GM12878 (cell line): ENCODE measurements around the gene NPBWR2. TPM values are rescaled to one million over a fixed set of nuclear protein-coding genes. Genes with fewer than 3 reads are reported as not detected.
A peak's percentile ranks its signal among the peaks of the same experiment; 100 is the strongest.

Experiments used
- ATAC-seq: fragments of 200-7000 bp; cut with Tn5 transposase; 3 replicates; pipeline ENCODE4 v1.9.1; 2020; ENCODE audit warnings: mild to moderate bottlenecking, moderate library complexity
- BruUV-seq: library from RNA; stranded (reverse); fragments of 400-500 nt; replicated peaks from 2 replicates; lab custom pipeline; 2021; lab: Mats Ljungman, UMichigan
- CTCF ChIA-PET: fragments of 300-600 bp; sonication (Branson Sonifier 250); formaldehyde crosslinking; extraction: SDS; loops from one replicate; lab custom pipeline; 2021; ENCODE audit warnings: inconsistent platforms; lab: Yijun Ruan, JAX
- POLR2A ChIA-PET: fragments of 350-600 bp; formaldehyde crosslinking; extraction: SDS; loops from one replicate; lab custom pipeline; 2021; ENCODE audit warnings: inconsistent platforms; lab: Charles Lee
- RAD21 ChIA-PET: fragments of 300-600 bp; sonication (Branson Sonifier 250); formaldehyde crosslinking; loops from one replicate; lab custom pipeline; 2023; ENCODE audit warnings: antibody characterized with exemption; ENCODE audit not compliant: unreplicated experiment; lab: Charles Lee
- SMC1A ChIA-PET: fragments of 300-600 bp; sonication (Branson Sonifier 250); formaldehyde crosslinking; loops from one replicate; lab custom pipeline; 2023; ENCODE audit not compliant: unreplicated experiment, uncharacterized antibody; lab: Charles Lee
- DNase-seq: peaks from one replicate; pipeline ENCODE4 v3.0.0-alpha.2; 2011; ENCODE audit warnings: low read depth, low spot score
- FAIRE-seq: peaks from 3 replicates; lab custom pipeline; 2011; peaks lifted over from hg19 to GRCh38; lab: Jason Lieb, UNC
- H2AFZ ChIP-seq: 2 replicates; pipeline ENCODE4 v1.6.0; 2011; ENCODE audit warnings: low read depth, low read length, control low read depth; ENCODE audit not compliant: control insufficient read depth
- H3K27ac ChIP-seq: 2 replicates; pipeline ENCODE4 v1.5.1; 2011; ENCODE audit warnings: control low read depth; ENCODE audit not compliant: control insufficient read depth, insufficient read depth
- H3K27me3 ChIP-seq, 2 experiments: replicated peaks in 1 of 2; 2 replicates each; pipeline versions ENCODE4 v1.6.0 to v1.6.1; 2011; ENCODE audit warnings: low read length in 1 of 2; ENCODE audit not compliant: control insufficient read depth in 2 of 2, insufficient read depth in 2 of 2
- H3K36me3 ChIP-seq, 2 experiments: 2 replicates each; pipeline ENCODE4 v1.5.1; 2011; ENCODE audit warnings: low read length in 1 of 2; ENCODE audit not compliant: control insufficient read depth in 2 of 2, insufficient read depth in 2 of 2
- H3K4me1 ChIP-seq: 2 replicates; pipeline ENCODE4 v1.6.1; 2011; ENCODE audit warnings: mild to moderate bottlenecking, low read length, moderate library complexity, mixed read lengths; ENCODE audit not compliant: control insufficient read depth, insufficient read depth
- H3K4me2 ChIP-seq: 2 replicates; pipeline ENCODE4 v1.6.0; 2011; ENCODE audit warnings: control low read depth; ENCODE audit not compliant: control insufficient read depth, insufficient read depth
- H3K4me3 ChIP-seq: fragments of 200-600 bp; sonication (generic); 2 replicates; pipeline ENCODE4 v1.5.1; 2016
- H3K79me2 ChIP-seq: 2 replicates; pipeline ENCODE4 v1.6.0; 2011; ENCODE audit warnings: low read length; ENCODE audit not compliant: control insufficient read depth, insufficient read depth
- H3K9ac ChIP-seq: 2 replicates; pipeline ENCODE4 v1.8.0; 2011; ENCODE audit warnings: low read length, control low read depth, mixed read lengths; ENCODE audit not compliant: control insufficient read depth, insufficient read depth
- H3K9me3 ChIP-seq: replicated peaks from 3 replicates; pipeline ENCODE4 v1.5.1; 2011; ENCODE audit warnings: mild to moderate bottlenecking, low read length; ENCODE audit not compliant: control insufficient read depth, insufficient read depth
- H4K20me1 ChIP-seq: 2 replicates; pipeline ENCODE4 v1.6.0; 2011; ENCODE audit not compliant: control insufficient read depth, insufficient read depth
- RB1 ChIP-seq: fragments of 450-650 bp; formaldehyde crosslinking; IDR thresholded peaks from 2 replicates; pipeline ENCODE4 v1.6.1; 2017; ENCODE audit warnings: mild to moderate bottlenecking, borderline replicate concordance
- WGBS: methylation state at CpG from one replicate; pipeline ENCODE4 v1.1.6; 2016; ENCODE audit warnings: low lambda C conversion rate; ENCODE audit not compliant: insufficient replicate concordance, insufficient coverage; ENCODE audit errors: missing lambda C conversion rate; 5-methylcytosine and 5-hydroxymethylcytosine counted together
- in situ Hi-C: fragments of 300-500 bp; cut with MboI; formaldehyde crosslinking; loops from 9 replicates; pipeline ENCODE4 v1.14.3; 2018; ENCODE audit warnings: mixed read lengths
- intact Hi-C: fragments of 100-400 bp; cut with micrococcal nuclease; formaldehyde crosslinking; loops from one replicate; pipeline ENCODE4 v1.14.2; 2022; ENCODE audit not compliant: unreplicated experiment
- polyA plus RNA-seq, 11 experiments: library from polyadenylated mRNA; depleted of rRNA in 4 of 11; unstranded in 6 of 11; stranded (reverse) in 5 of 11; fragments of >200 nt; fragmentation: Nextera tagmentation in 4 of 11; fragmentation: Illumina TruSeq in 1 of 11; extraction: Ambion mirVana in 4 of 11; extraction: Trizol in 1 of 11; gene quantifications; 1 replicate in 1 of 11; 2 replicates in 10 of 11; pipeline versions ENCODE4 v1.2.1 to v1.2.3, GENCODE V29; 2011 to 2016; ENCODE audit warnings: inconsistent platforms in 2 of 11, missing spikeins in 2 of 11, low read depth in 1 of 11
- total RNA-seq, 4 experiments: library from RNA; depleted of rRNA in 3 of 4; stranded (reverse); fragments of >200 nt in 3 of 4; fragmentation: Illumina TruSeq in 1 of 4; extraction: Trizol in 1 of 4; gene quantifications; 2 replicates each; pipeline versions ENCODE4 v1.2.1 to v1.2.3, GENCODE V29; 2013 to 2021
- TF ChIP-seq, protein P1 (sequence below), 3 experiments: IDR thresholded peaks in 2 of 3; conservative IDR thresholded peaks in 1 of 3; 2 replicates each; pipeline ENCODE4 v1.5.1; 2011; ENCODE audit warnings: low read depth in 3 of 3, low read length in 3 of 3, mild to moderate bottlenecking in 3 of 3, control low read depth in 2 of 3, moderate library complexity in 2 of 3, inconsistent platforms in 1 of 3, mixed read lengths in 1 of 3; ENCODE audit not compliant: control insufficient read depth in 2 of 3, insufficient read depth in 1 of 3; ENCODE audit errors: extremely low read depth in 1 of 3

NPBWR2 gene
- total and polyA plus RNA-seq, 10 of the 15 experiments (the other 5 are each of a cell fraction or from before 2014, with no cell fraction given): not detected

DNA sequence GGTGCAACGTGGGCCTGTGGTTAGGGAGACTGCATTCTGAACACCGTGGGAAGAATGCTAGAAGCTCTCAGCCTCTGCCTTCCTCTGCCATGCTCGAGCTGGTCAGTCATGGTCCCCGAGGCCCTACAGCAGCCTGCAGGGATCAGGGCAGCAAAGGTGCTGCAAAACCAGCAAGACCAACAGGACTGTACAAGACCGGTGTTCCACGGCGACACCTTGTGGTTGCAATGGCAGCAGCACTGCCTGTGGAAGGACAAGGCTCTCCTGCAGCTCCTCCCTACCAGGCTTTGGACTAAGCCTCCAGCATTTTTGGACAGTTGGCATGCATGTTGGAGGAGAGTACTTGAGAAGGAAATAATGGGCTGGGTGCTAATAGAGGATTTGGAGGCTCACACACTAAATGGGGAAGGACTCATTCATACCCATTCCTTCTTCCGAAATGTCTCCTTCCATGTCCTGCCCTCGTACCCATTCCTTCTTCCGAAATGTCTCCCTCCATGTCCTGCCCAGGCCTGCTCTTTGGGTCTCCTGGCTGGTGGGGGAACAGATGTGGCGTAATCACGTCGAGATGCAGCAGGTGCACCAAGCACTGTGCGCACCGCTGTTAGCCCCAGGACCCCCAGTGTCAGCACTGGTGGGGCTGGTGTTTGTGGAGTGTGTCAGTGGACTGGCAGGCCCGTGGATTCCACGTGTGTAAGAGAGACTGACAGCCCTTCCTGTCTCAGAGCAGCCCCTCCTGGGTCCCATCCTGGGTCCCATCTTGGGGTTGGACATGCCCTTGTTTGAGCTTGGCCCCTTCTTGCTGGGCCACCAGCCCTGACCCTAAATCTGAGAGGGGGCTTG lies 38.3 kb upstream of the NPBWR2 start:
- no peak for DNase-seq
- H3K4me3 ChIP-seq: no peak overlapping the region
- peaks cover 5% of the 10 kb centered on the region; the same call in 2 of the 3 replicates for H3K9me3 ChIP-seq
- no peak overlapping the region for H3K4me2 ChIP-seq
- no peak overlapping the region for H3K27ac ChIP-seq
- in situ Hi-C loops (no loop called here), intact Hi-C loops (no loop called here)
- no peak overlapping the region for H2AFZ ChIP-seq
- no TSS peak for BruUV-seq
- POLR2A ChIA-PET: no interaction called here
- SMC1A ChIA-PET: no interaction called here
- no peak overlapping the region for H3K9ac ChIP-seq
- no peaks in the 10 kb centered on the region for H3K36me3 ChIP-seq
- CTCF ChIA-PET: interaction anchor here (1.4 kb wide), 1 partner anchor 140 kb away, joined by 3 read pairs; no protein-coding TSS in a partner anchor
- TF ChIP-seq RB1: no peak
- TF ChIP-seq, protein P1, sequence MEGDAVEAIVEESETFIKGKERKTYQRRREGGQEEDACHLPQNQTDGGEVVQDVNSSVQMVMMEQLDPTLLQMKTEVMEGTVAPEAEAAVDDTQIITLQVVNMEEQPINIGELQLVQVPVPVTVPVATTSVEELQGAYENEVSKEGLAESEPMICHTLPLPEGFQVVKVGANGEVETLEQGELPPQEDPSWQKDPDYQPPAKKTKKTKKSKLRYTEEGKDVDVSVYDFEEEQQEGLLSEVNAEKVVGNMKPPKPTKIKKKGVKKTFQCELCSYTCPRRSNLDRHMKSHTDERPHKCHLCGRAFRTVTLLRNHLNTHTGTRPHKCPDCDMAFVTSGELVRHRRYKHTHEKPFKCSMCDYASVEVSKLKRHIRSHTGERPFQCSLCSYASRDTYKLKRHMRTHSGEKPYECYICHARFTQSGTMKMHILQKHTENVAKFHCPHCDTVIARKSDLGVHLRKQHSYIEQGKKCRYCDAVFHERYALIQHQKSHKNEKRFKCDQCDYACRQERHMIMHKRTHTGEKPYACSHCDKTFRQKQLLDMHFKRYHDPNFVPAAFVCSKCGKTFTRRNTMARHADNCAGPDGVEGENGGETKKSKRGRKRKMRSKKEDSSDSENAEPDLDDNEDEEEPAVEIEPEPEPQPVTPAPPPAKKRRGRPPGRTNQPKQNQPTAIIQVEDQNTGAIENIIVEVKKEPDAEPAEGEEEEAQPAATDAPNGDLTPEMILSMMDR (IDR thresholded peaks at IDR 0.05 in 2 of 3, conservative IDR thresholded peaks at IDR 0.05 in 1 of 3; ENCODE audit: control insufficient read depth in 2 of 3, extremely low read depth in 1 of 3, insufficient read depth in 1 of 3, low read depth in 3 of 3, low read length in 3 of 3): 0 out of 6 replicates have a peak, but pooled peaks of 1 of the 3 experiments have one; percentile 3
- TF ChIP-seq, all 136 proteins: peak for 1
- ATAC-seq (no peak), FAIRE-seq (no peak)
- H3K27me3 ChIP-seq: no peaks in the 10 kb centered on the region; a peak in 2 of 4 replicates
- H3K79me2 ChIP-seq: no peaks in the 10 kb centered on the region
- no peaks in the 10 kb centered on the region for H4K20me1 ChIP-seq
- 50% methylated on average over 17 of the region's 17 CpGs for WGBS
- H3K4me1 ChIP-seq: no peaks in the 10 kb centered on the region
- RAD21 ChIA-PET: no interaction called here
